ENCODE data around the gene SEMA4D.

Gene SEMA4D

GRCh38 chr9:89428901-89429890 is 68.7 kb downstream of the SEMA4D start:
- no peak for DNase-seq (ENCODE audit: low read depth)

- DNase-seq (ENCODE audit: low read depth) = no peak
Observed at GRCh38 chr9:89428222-89428761, 69.6 kb downstream of the SEMA4D start.

GRCh38 chr9:89427621-89428221 is 70.2 kb downstream of the SEMA4D start:
- DNase-seq (ENCODE audit: low read depth) = no peak

GRCh38 chr9:89426384-89426961 is 71.4 kb downstream of the SEMA4D start:
- DNase-seq (ENCODE audit: low read depth) = no peak

GRCh38 chr9:89425921-89426383 is 72.0 kb downstream of the SEMA4D start:
- no peak for DNase-seq (ENCODE audit: low read depth)

- DNase-seq (ENCODE audit: low read depth) = no peak
Observed at GRCh38 chr9:89425024-89425805, 72.7 kb downstream of the SEMA4D start.

GRCh38 chr9:89422151-89422975 is 75.5 kb downstream of the SEMA4D start:
- DNase-seq (ENCODE audit: low read depth) = no peak

- no peak for DNase-seq (ENCODE audit: low read depth)
Observed at GRCh38 chr9:89421595-89421994, 76.3 kb downstream of the SEMA4D start.

GRCh38 chr9:89420397-89421178 is 77.3 kb downstream of the SEMA4D start:
- DNase-seq (ENCODE audit: low read depth) = no peak

GRCh38 chr9:89419978-89420394 is 77.9 kb downstream of the SEMA4D start:
- no peak for DNase-seq (ENCODE audit: low read depth)

- DNase-seq (ENCODE audit: low read depth) = no peak
Observed at GRCh38 chr9:89418882-89419640, 78.9 kb downstream of the SEMA4D start.

GRCh38 chr9:89418474-89418845 is 79.5 kb downstream of the SEMA4D start:
- DNase-seq (ENCODE audit: low read depth) = no peak

- DNase-seq (ENCODE audit: low read depth) = no peak
Observed at GRCh38 chr9:89417832-89418473, 80.0 kb downstream of the SEMA4D start.

GRCh38 chr9:89414670-89415324 is 83.1 kb downstream of the SEMA4D start:
- no peak for DNase-seq (ENCODE audit: low read depth)

GRCh38 chr9:89413963-89414638 is 83.8 kb downstream of the SEMA4D start:
- DNase-seq (ENCODE audit: low read depth) = no peak

- no peak for DNase-seq (ENCODE audit: low read depth)
Observed at GRCh38 chr9:89412951-89413350, 85.0 kb downstream of the SEMA4D start.

GRCh38 chr9:89412541-89412940 is 85.4 kb downstream of the SEMA4D start:
- no peak for DNase-seq (ENCODE audit: low read depth)

- no peak for DNase-seq (ENCODE audit: low read depth)
Observed at GRCh38 chr9:89411759-89412158, 86.2 kb downstream of the SEMA4D start.

Data from HS-27A (cell line).